Choroid plexus epithelial cell (primary cell): ENCODE data around the gene MRPS2.
"Not testable (repeated sequence)": the region's sequence is repeated elsewhere in the genome, so short reads cannot be mapped to it uniquely, and the experiment has no call there.

Experiments
- DNase-seq: peaks from one replicate; pipeline ENCODE4 v3.0.0-alpha.2; 2010; ENCODE audit warnings: low read depth
- H3K4me3 ChIP-seq: 2 replicates; pipeline ENCODE4 v1.5.1; 2011; ENCODE audit warnings: low read depth, mild to moderate bottlenecking, control low read depth, low read length, moderate library complexity
- CTCF ChIP-seq: conservative IDR thresholded peaks from 2 replicates; pipeline ENCODE4 v1.5.1; 2011; ENCODE audit warnings: low read depth, mild to moderate bottlenecking, control low read depth, inconsistent platforms, low read length, moderate library complexity

Gene MRPS2

GRCh38 chr9:135500525-135501260 lies at the start of gene MRPS2:
MRPS2 (plus strand) TSS chr9:135500682; CDS start chr9:135500711, 29 bp downstream.
- TF ChIP-seq CTCF, result peak; percentile 55
- peak within 1 kb of the TSS; percentile 91 for H3K4me3 ChIP-seq
- DNase-seq, result peak; percentile 90

- TF ChIP-seq CTCF, result no peak
- H3K4me3 ChIP-seq, result no peak overlapping the region
- DNase-seq, result no peak
These were observed 49.5 kb upstream of the MRPS2 start for GRCh38 chr9:135450956-135451355.

GRCh38 chr9:135451909-135452308 lies 48.6 kb upstream of the MRPS2 start:
- H3K4me3 ChIP-seq, result not testable (repeated sequence)

GRCh38 chr9:135454737-135455136 lies 45.7 kb upstream of the MRPS2 start:
- DNase-seq, result no peak
- no peak for TF ChIP-seq CTCF
- no peak overlapping the region for H3K4me3 ChIP-seq

More at GRCh38 chr9:135451909-135452308, 48.6 kb upstream of the MRPS2 start:
- DNase-seq, result not testable (repeated sequence)

- no peak for DNase-seq
- no peak overlapping the region for H3K4me3 ChIP-seq
- TF ChIP-seq CTCF, result no peak
These were observed 45.0 kb upstream of the MRPS2 start for GRCh38 chr9:135455401-135456030.

- no peak for TF ChIP-seq CTCF
- no peak overlapping the region for H3K4me3 ChIP-seq
- no peak for DNase-seq
These were observed 43.9 kb upstream of the MRPS2 start for GRCh38 chr9:135456436-135457104.

- DNase-seq, result not testable (repeated sequence)
These were observed 42.0 kb upstream of the MRPS2 start for GRCh38 chr9:135458478-135458877.

More at GRCh38 chr9:135458478-135458877, 42.0 kb upstream of the MRPS2 start:
- not testable (repeated sequence) for H3K4me3 ChIP-seq
